AG09309 (cell line): ENCODE measurements around the gene TXNRD2.

Experiments used
- DNase-seq: peaks from one replicate; pipeline ENCODE4 v3.0.0-alpha.2; 2010; ENCODE audit warnings: low read depth
- H3K4me3 ChIP-seq: 2 replicates; pipeline ENCODE4 v1.5.1; 2011; ENCODE audit warnings: mild to moderate bottlenecking, low read depth, low read length, moderate library complexity; ENCODE audit not compliant: control insufficient read depth
- CTCF ChIP-seq: IDR thresholded peaks from 2 replicates; pipeline ENCODE4 v1.5.1; 2011; ENCODE audit warnings: mild to moderate bottlenecking, low read depth, low read length, inconsistent platforms; ENCODE audit not compliant: insufficient read depth, control insufficient read depth; ENCODE audit errors: missing control alignments

TXNRD2 gene

GRCh38 chr22:19853058-19853878 lies 88.3 kb downstream of the TXNRD2 start:
- TF ChIP-seq CTCF = no peak
- peak overlapping the region; percentile 85 for H3K4me3 ChIP-seq

GRCh38 chr22:19852177-19852781 lies 89.3 kb downstream of the TXNRD2 start:
- no peak overlapping the region for H3K4me3 ChIP-seq
- no peak for TF ChIP-seq CTCF
- DNase-seq = no peak

More at GRCh38 chr22:19853058-19853878, 88.3 kb downstream of the TXNRD2 start:
- no peak for DNase-seq

DNA sequence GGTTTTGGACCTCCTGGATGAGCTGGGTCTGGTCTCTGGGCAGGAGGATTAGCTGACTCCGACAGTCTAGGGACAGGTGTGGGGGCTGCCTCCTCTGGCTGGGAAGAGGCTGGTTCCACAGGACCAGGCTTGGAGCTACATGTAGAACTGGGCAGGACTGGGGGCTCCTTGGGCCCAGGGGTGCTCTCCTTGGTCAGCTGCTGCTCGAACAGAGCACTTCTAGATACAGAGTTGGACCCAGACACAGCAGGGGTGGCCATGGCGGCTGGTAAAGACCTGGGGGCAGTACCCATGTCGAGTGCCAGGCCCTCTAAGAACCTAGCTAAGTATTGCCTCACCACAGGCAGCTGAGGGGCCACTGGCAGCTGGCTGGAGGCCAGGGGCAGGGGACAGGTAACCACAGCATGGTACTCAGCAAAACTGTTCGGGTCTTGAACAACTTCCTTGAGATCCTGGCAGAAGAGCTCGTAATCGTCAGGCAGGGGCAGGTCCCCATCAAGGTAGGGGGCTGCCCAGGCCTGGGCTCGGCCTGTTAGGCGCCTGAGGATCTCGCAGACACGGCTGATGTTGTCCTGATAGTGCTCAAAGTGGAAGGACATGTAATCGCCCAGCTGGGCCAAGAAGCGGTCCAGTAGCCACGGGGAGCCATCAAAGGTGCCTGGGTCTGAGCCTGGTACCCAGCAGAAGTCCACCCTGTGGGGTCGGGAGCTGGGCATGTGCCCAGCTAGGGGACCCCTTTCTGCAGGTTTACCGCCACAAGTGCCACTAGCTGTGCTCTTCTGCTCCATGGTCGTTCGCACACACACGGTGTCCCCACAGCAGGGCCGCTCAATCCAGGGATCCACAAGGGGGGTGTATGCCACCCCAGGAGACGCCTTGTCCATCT lies 90.1 kb downstream of the TXNRD2 start:
- H3K4me3 ChIP-seq = no peak overlapping the region
- no peak for TF ChIP-seq CTCF
- no peak for DNase-seq

DNA sequence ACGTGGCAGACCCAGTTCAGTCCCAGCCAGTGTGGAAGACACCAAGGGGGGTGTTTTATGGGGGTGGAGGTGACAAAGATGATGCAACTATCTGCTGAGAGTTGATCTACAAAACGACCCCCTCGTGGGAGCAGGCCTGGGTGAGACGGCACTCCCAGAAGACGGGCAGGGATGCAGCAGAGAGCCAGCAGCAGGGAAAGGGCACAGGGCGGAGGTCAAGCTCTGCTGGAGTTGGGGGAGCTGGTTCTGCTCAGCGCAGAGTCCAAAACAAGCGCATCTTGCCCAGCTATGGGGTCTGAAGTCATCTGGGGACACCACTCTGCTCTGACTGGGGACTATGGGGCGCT lies 90.9 kb downstream of the TXNRD2 start:
- H3K4me3 ChIP-seq = no peak overlapping the region
- no peak for TF ChIP-seq CTCF
- DNase-seq = no peak

- H3K4me3 ChIP-seq = no peak overlapping the region
- no peak for DNase-seq
- TF ChIP-seq CTCF = no peak
Measured at GRCh38 chr22:19849835-19850762, 91.5 kb downstream of the TXNRD2 start.
